Heart left ventricle (tissue), 16 donors: ENCODE results near the gene C16orf92. TPM values are rescaled to one million over a fixed set of nuclear protein-coding genes. Genes with fewer than 3 reads are reported as not detected.

ENCODE experiments used
- ATAC-seq, 4 donors: fragments of 200-7000 bp; cut with Tn5 transposase; one replicate each; pipeline ENCODE4 v1.9.1; 2020 to 2022; ENCODE audit warnings: moderate library complexity in 4 of 4, mild to moderate bottlenecking in 3 of 4, moderate number of reproducible peaks in 1 of 4
- DNase-seq, 5 donors: peaks; one replicate each; pipeline ENCODE4 v3.0.0-alpha.2; 2020
- H3K27ac ChIP-seq, 12 donors: fragments of 200-600 bp; sonication (generic) in 4 of 12; one replicate each; pipeline versions ENCODE4 v1.5.0 to v1.8.0; 2016 to 2022; ENCODE audit warnings: mild to moderate bottlenecking in 2 of 12
- H3K27me3 ChIP-seq, 9 donors: fragments of 200-600 bp; sonication (generic) in 2 of 9; one replicate each; pipeline versions ENCODE4 v1.5.1 to v1.8.0; 2016 to 2022; ENCODE audit warnings: mild to moderate bottlenecking in 3 of 9
- H3K36me3 ChIP-seq, 9 donors: fragments of 200-600 bp; sonication (generic) in 2 of 9; one replicate each; pipeline versions ENCODE4 v1.5.0 to v1.8.0; 2018 to 2022; ENCODE audit warnings: mild to moderate bottlenecking in 2 of 9
- H3K4me1 ChIP-seq, 12 donors: fragments of 200-600 bp; sonication (generic) in 4 of 12; one replicate each; pipeline versions ENCODE4 v1.5.0 to v1.8.0; 2016 to 2022; ENCODE audit warnings: mild to moderate bottlenecking in 3 of 12
- H3K4me3 ChIP-seq, 12 donors: fragments of 200-600 bp; sonication (generic) in 4 of 12; one replicate each; pipeline versions ENCODE4 v1.5.0 to v1.8.0; 2017 to 2022; ENCODE audit warnings: mild to moderate bottlenecking in 9 of 12, moderate library complexity in 4 of 12
- H3K9me3 ChIP-seq, 12 donors: fragments of 200-600 bp; sonication (generic) in 4 of 12; one replicate each; pipeline versions ENCODE4 v1.5.0 to v1.8.0; 2016 to 2022; ENCODE audit warnings: mild to moderate bottlenecking in 1 of 12
- POLR2A ChIP-seq, 2 donors: fragments of 450-650 bp; IDR thresholded peaks; one replicate each; pipeline ENCODE4 v1.6.1; 2017; ENCODE audit warnings: antibody characterized with exemption in 2 of 2, mild to moderate bottlenecking in 2 of 2, moderate library complexity in 2 of 2
- WGBS, 4 donors: extraction: QIAGEN DNeasy Blood & Tissue Kit in 2 of 4; methylation state at CpG; one replicate each; pipeline versions ENCODE4 v1.1.5 to v1.1.7; 2013 to 2018; 5-methylcytosine and 5-hydroxymethylcytosine counted together
- intact Hi-C, 10 donors: fragments of 100-400 bp; cut with DNase I; formaldehyde crosslinking; loops; one replicate each; pipeline versions ENCODE4 v1.11.1 to v1.14.2; 2022
- long read RNA-seq, 3 donors: library from polyadenylated mRNA; unstranded; transcript quantifications; one replicate each; pipeline ENCODE4 v2.0.0, GENCODE V29; 2020 to 2021
- polyA plus RNA-seq, 2 donors: library from polyadenylated mRNA; stranded (reverse); fragments of 200-250 nt; gene quantifications; one replicate each; pipeline ENCODE4 v1.2.3, GENCODE V29; 2013
- total RNA-seq, 9 donors: library from RNA; depleted of rRNA in 2 of 9; stranded (reverse); fragments of >200 nt in 2 of 9; fragmentation: NEBNext Ultra II Directional in 3 of 9; extraction: Animal tissue kit (Norgen Biotek cat#: 25700) in 3 of 9; gene quantifications; one replicate each; pipeline versions ENCODE4 v1.1.0 to v1.2.4, GENCODE V29; 2016 to 2023
- TF ChIP-seq, protein P1 (sequence below), 12 donors: fragments of 200-600 bp; sonication (generic) in 4 of 12; IDR thresholded peaks; one replicate each; pipeline versions ENCODE4 v1.5.0 to v1.8.0; 2018 to 2022; ENCODE audit warnings: antibody characterized with exemption in 12 of 12, mild to moderate bottlenecking in 5 of 12
- donor health status: ischemic (EF 13 %, LVEDD 7.1; RV severe dilation, severe dysfunction).
- donor health status: healthy with polysubstance abuse.
- donor health status: DM: no; HTN: yes; CAD: no.
- donor health status: DM: no; HTN: no; CAD: no.
- donor health status: ischemic (EF 25% LVEDD 6.9; RV normal size, moderate dysfunction).
- donor health status: ischemic (EF 25% LVEDD 5.7; RV mildly dilated, moderate dysfunction).
- donor health status: healthy.
- donor health status: DM: yes; HTN: yes; CAD: no.
- donor health status: ischemic (EF 35%, LVEDD 5.7; RV mildly dilated, moderate dysfunction).
- donor health status: nonischemic (EF 11% LVEDD 7.7; RV severe dilation, severe dysfunction).
- donor health status: DM: yes; HTN: yes; CAD: no.
- donor health status: PGD.
- donor health status: ischemic (EF 29% LVEDD 5.4; RV normal size, mild dysfunction).
- donor health status: nonischemic (EF 23%, LVEDD 6.1; RV moderate dilation, normal function).

C16orf92 gene, protein sequence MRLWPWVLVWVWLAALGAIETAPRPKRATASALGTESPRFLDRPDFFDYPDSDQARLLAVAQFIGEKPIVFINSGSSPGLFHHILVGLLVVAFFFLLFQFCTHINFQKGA
- total RNA-seq (not detected), polyA plus RNA-seq (not detected)
- long read RNA-seq, donor 1, result 0 reads
- long read RNA-seq, donor 2, result 0 reads
- long read RNA-seq, donor 3, result 0 reads

DNA sequence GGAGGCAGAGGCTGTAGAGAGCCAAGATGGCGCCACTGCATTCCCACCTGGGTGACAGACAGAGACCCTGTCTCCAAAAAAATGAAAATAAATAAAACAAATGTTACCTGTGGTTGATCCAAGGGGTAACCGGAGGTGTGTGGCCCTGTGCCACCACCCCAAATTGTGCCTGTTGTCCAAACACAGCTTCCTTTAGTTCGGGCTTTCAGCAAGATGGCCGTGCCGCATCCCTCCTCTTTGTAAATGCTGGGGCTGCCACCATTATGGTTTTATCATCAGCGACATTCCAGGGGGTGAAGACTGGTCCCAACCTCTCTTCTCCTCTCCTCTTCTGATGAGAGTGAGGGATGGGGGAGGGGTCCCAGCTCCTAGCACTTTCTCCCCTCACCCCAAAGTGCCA lies at the start of gene C16orf92:
TSS of gene C16orf92 (plus strand) at position 312 of the 400 bp plus-strand sequence. CDS start 143 bp downstream, outside the sequence.
- Histone ChIP-seq H3K27me3 (peaks cover 0 to 25% (median 4%) of the 10 kb centered on the region in 9 donors), H3K4me3 (no peak within 1 kb of the TSS), H3K9me3 (no peaks in the 10 kb centered on the region), H3K4me1 (peaks cover 0 to 13% (median 4%) of the 10 kb centered on the region in 12 donors), H3K27ac (no peak within 1 kb of the TSS), H3K36me3 (no peaks in the 10 kb centered on the region)
- ATAC-seq, result no peak
- no peak for TF ChIP-seq POLR2A (IDR thresholded peaks at IDR 0.05)
- TF ChIP-seq, protein P1, sequence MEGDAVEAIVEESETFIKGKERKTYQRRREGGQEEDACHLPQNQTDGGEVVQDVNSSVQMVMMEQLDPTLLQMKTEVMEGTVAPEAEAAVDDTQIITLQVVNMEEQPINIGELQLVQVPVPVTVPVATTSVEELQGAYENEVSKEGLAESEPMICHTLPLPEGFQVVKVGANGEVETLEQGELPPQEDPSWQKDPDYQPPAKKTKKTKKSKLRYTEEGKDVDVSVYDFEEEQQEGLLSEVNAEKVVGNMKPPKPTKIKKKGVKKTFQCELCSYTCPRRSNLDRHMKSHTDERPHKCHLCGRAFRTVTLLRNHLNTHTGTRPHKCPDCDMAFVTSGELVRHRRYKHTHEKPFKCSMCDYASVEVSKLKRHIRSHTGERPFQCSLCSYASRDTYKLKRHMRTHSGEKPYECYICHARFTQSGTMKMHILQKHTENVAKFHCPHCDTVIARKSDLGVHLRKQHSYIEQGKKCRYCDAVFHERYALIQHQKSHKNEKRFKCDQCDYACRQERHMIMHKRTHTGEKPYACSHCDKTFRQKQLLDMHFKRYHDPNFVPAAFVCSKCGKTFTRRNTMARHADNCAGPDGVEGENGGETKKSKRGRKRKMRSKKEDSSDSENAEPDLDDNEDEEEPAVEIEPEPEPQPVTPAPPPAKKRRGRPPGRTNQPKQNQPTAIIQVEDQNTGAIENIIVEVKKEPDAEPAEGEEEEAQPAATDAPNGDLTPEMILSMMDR (IDR thresholded peaks at IDR 0.05), result no peak
- no peak for DNase-seq
- 74 to 84% (median 82%) methylated on average over 6 of the region's 6 CpGs for WGBS, 4 donors
- intact Hi-C loops, result loop anchor here in 8 of 10 donors (5.0 to 10.0 kb wide), 6 partner anchors 158 to 326 kb away; partner anchors contain the start of gene CDIPT (in 3 of the 8)

GRCh38 chr16:29973384-29974246 lies 49.4 kb upstream of the C16orf92 start, which contains the start of gene TAOK2:
Gene TAOK2, plus strand, starts transcription at chr16:29973868. Its CDS starts 3,905 bp downstream, at chr16:29977773.
- DNase-seq (peak; percentile 99 to 100 (median 99)), ATAC-seq (peak; percentile 95 to 98 (median 97))
- Histone ChIP-seq H3K4me3 (peak within 1 kb of the TSS; percentile 66 to 98 (median 90)), H3K36me3 (peaks cover 0 to 52% (median 44%) of the 10 kb centered on the region in 9 donors), H3K27ac (peak within 1 kb of the TSS; percentile 87 to 99 (median 96)), H3K27me3 (no peaks in the 10 kb centered on the region), H3K4me1 (peaks cover 0 to 54% (median 37%) of the 10 kb centered on the region in 12 donors), H3K9me3 (no peaks in the 10 kb centered on the region)
- intact Hi-C loops, result loop anchor here in 5 of 10 donors (1.0 to 5.0 kb wide), 6 partner anchors 11 to 1021 kb away; partner anchors contain the start of genes KCTD13 (in 3 of the 5), HIRIP3 (in 2 of the 5), NFATC2IP (in 1 of the 5) and TMEM219 (in 1 of the 5)
- peak; percentile 65 to 95 for TF ChIP-seq POLR2A (IDR thresholded peaks at IDR 0.05)
- TF ChIP-seq, protein P1 (IDR thresholded peaks at IDR 0.05), result no peak
- 2% methylated on average over 53 to 75 of the region's 75 CpGs for WGBS, 4 donors

GRCh38 chr16:29974291-29975133 lies 48.5 kb upstream of the C16orf92 start:
- DNase-seq, result peak; percentile 60 to 73 (median 69)
- peak; percentile 9 to 64 (median 13) for ATAC-seq
- Histone ChIP-seq H3K4me1 (peaks cover 0 to 54% (median 37%) of the 10 kb centered on the region in 12 donors), H3K9me3 (no peaks in the 10 kb centered on the region), H3K27ac (peak overlapping the region; percentile 87 to 99 (median 96)), H3K36me3 (peaks cover 0 to 52% (median 44%) of the 10 kb centered on the region in 9 donors), H3K4me3 (peak overlapping the region; percentile 66 to 98 (median 90)), H3K27me3 (no peaks in the 10 kb centered on the region)
- intact Hi-C loops, result loop anchor here in 5 of 10 donors (2.0 to 5.0 kb wide), 7 partner anchors 20 to 1022 kb away; partner anchors contain the start of genes KCTD13 (in 2 of the 5), HIRIP3 (in 1 of the 5), MAZ (in 1 of the 5) and NFATC2IP (in 1 of the 5)
- WGBS, 4 donors, result 1 to 2% (median 2%) methylated on average over 22 to 31 of the region's 31 CpGs
- peak in 1 of 2 donors; percentile 49 for TF ChIP-seq POLR2A (IDR thresholded peaks at IDR 0.05)
- TF ChIP-seq, protein P1 (IDR thresholded peaks at IDR 0.05), result no peak
